DMS114 treated with DMSO at 0.1 percent for 48 hours (cell line): ENCODE results near the gene CATSPERE.

Experiments used
- DNase-seq: peaks from one replicate; lab custom pipeline; 2025; ENCODE audit not compliant: unreplicated experiment; lab: John Stamatoyannopoulos, UW

Gene CATSPERE

DNA sequence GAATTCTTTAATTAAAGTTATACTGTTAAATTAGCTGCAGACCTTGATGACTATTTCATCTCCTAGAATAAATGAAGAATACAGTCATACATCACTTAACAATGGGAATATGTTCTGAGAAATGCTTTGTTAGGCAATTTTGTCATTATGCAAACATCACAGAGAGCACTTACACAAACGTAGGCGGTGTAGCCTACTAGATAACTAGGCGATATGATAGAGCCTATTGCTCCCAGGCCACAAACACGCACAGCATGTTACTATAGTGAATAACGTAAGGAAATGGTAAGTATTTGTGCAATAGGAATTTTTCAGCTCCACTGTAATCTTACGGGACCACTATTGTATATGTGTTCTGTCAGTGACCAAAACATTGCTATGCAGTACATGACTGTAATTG is 154.2 kb downstream of the CATSPERE start:
- no peak for DNase-seq

DNA sequence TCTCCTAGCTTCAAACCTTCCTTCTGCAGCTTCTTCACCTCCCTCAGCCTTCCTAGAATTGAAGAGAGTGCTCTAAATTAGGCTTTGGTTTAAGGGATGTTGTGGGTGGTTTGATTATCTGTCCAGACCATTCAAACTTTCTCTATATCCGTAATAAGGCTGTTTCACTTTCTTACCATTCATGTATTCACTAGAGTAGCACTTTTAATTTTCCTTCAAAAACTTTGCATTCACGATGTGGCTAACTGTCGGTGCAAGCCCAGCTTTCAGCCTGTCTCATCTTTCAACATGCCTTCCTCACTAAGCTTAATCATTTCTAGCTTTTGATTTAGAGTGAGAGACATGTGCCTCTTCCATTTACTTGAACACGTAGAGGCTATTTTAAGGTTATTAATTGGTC is 165.6 kb downstream of the CATSPERE start:
- DNase-seq: no peak

DNA sequence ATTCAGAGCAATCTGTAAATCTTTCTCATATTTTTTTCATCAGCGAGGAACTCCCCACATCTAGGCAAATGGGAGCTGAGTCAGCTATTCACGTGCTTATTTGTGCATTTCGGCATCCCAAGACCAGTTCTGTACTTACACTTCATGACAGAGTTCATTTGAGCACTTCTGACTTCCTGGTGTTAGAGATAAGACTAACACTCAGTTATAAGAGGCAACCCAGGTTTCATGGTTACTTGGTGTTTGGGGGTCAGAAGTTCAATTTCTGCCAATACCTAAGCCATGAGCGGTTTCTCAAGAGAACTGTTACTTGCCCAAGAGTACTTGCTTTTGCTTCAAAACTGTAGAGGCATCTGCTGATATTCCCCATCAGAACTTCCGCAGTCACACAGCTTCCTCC is 167.7 kb downstream of the CATSPERE start:
- DNase-seq: no peak

DNA sequence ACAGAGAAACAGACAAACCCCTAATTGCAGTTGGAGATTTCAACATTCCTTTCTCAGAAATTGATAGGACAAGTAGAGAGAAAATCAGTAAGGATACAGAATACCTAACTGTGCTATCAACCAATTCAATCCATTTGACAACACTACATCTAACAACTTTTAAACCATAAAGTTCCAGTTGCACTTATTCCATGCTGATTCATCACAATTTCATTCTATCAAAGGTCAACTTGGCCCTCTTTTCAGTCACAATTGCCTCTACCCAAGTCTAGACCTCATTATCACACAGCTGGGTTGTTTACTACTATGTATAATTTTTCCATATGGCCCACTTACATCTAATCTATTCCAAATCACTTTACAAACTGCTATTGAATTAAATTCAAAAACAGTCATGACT is 172.1 kb downstream of the CATSPERE start:
- DNase-seq: no peak

DNA sequence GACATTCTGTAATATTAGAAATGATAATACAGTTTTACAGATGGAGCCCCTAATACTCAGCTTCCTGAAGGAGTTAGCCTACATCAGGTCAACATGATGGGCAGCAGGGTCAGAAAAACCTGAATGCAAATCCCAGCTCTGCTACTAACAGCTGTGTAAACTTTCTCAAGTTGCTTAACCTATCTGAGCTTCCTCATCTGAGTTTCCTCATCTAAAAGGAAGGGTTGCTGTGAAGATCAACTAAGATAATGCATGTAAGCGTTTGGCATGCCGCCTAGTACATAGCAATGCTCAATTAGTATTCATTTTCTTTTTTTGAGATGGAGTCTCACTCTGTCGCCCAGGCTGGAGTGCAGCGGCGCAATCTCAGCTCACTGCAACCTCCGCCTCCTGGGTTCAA is 173.5 kb downstream of the CATSPERE start:
- DNase-seq: no peak

DNA sequence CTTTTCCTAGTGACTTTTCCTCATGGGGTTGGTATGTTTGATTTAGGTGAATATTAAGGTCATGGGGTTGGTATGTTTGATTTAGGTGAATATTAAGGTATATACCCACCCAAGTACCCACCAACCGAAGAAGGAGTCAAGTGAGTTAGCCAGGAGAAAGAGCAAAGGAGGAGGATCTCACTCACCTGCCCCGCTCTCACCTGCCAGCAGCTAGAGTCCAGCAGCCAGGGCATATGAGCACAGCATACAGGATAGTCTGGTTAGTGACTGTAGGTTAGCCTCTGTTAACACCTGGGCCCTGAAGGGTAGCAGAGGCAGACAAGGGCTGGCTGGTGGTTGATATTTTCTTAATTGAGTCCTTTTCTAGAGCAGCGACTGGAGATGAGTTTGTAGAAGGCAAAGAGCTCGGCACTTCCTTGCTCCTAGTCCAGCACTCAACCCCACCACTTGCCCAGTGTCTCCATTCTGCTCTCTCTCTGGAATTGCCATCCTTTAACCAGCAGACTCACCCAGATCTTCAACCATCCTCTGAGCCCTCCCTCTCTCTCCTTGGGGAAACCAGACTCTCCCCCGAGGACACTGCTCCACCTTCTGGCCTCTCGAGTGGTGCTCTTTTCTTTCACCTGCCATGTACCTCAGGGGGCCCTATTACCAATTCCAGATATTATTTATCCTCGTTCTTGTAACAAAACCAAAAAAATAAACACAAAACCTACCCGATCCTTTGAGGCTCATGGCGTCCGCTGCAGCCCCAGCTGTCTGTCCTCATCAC is 175.6 kb downstream of the CATSPERE start:
- no peak for DNase-seq

DNA sequence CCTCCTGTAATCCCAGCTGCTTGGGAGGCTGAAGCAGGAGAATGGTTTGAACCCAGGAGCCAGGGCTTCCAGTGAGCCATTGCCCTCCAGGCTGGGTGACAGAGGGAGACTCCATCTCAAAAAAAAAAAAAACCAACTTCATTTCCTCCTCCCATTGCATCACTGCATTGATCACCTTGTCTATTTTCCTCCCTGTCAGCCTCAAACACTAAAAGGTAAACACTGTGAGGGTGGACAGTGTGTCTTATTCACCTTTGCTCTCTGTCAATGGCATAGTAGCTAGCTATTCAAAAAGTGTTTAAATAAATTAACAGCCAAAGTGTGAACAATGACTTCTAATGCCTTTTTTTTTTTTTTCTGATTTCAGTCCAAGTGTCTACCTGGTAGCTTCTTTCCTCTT is 178.5 kb downstream of the CATSPERE start:
- no peak for DNase-seq

DNA sequence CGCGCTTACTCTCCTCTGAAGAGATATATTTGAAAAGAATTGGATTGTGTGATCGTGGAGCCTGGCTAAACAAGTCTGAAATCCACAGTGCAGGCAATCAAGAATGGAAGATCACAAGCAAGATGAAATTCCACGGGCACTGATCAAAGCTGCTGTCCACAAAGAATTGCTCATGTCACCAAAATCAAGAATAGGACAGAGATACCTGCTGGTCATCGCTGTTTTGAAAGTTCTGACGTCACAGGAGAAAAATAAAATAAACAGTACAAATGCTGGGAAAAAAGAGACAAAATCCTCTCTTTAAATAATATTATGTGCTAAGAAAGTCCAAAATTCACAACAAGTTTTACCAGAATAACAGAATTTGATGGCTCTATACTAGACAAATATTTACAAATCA is 179.8 kb downstream of the CATSPERE start:
- DNase-seq: no peak

DNA sequence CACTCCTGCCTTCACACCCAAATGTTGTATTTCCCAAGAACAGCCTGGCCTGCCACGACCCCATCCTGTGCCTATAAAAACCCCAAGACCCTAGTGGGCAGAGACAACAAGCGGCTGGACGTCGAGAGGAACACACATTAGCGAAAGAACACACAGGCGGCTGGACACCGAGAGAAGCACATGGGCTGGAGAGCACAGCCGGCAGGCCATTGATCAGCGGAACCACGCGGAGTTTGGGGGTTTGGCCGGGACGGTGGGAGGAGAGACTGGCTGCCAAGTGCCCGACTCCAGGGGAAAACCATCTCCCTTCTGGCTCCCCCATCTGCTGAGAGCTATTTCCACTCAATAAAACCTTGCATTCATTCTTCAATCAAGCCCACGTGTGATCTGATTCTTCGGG is 181.5 kb downstream of the CATSPERE start:
- DNase-seq: no peak

DNA sequence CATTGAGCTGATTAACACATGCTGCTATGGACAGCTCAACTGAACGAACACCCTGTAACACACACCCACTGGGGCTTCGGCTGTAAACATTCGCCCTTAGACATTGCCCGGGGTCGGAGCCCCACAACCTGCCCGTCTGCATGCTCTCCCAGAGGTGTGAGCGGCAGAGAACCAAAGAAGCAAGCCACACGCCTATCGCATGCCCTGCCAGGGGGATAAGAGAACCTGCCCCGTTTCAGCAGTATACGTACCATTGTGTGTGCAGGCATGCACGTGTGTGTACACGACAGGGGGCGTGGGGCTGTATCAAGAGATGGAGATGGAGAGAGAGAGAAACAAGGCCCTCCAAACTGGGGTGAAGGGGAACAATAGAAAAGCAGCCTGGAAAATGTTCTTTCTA is 181.9 kb downstream of the CATSPERE start:
- DNase-seq: no peak

DNA sequence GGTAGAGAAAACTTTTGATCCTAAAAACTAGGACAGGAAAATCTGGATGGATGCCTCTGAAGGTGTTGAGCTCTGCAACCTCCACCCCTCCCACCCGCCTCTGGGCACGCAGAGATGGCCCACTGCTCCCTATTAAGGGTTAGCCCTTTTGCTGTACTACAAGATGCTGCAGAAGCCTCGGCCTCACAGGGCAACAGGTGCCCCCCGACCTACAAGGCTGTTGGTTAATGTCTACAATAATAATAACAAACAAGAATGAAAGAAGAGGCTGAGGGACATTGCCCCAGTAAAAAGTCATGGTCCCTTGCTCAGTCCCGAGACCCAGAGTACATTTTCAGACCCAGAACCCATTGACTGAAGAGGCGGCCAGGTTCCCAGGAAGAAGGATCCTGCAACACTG is 184.3 kb downstream of the CATSPERE start:
- no peak for DNase-seq

DNA sequence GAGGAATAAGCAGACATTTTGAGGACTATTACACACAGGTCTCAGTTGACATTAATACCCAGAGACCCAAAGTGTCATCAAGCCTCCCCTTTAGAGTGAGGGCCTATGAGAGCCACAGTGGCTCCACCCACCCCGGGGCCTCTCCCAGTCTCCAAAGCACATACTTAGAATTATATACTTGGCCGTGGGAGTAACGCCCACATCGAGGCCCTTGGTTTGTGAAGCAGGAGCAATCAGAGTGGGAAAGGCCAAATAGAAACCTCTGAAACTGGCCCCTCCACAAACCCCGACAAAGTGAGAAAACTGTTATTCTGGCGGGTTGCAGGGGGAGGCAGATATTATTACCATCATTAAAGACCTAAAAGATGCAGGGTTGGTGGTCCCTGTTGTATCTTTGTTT is 184.8 kb downstream of the CATSPERE start:
- no peak for DNase-seq

DNA sequence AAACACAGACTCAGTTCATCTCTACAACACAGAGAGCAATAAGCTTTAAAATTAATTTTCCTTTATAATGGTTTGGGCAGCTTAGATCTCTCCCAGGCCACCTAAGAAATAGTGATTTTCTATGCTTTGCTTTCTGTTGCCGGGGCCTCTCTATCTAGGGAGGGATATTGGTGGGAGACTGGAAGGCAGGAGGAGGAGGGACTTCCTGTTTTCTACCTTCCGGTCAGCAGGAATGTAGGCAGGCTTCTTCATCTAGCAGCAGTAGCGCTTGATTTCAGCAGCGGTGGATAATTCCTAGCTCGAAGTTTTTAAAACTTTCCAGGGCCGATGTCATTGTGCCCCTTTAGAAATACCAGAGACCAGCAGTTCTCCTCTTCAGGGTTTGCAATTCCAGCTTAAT is 186.7 kb downstream of the CATSPERE start:
- DNase-seq: no peak

DNA sequence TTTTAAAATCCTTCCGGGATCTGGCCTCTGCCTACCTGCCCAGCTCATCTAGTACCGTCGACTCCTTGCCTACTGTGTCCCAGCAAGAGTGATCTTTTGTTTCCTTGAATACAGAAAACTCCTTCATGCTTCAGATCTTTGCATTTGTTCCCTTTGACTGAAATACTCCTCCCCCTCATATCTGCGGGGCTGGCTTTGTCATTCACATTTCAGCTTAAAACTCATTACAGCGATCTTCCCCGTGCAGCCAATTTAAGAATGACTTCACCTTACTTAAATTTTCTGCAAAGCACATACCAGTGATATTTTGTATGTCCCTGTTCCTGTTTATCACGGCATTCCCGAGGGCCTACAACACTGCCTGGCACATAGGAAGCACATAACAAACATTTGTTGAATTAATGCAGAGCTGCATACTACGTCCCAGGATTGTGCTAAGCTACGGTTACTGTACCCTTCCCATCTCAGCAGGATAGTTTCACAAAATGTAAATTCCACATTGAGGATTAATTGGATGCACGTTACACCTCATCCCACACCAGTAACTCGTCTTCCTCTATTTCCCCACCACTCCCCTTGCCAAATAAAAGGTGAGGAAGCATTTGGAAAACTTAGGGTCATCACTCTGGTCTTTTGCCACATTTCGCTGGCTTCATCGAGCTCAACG is 191.0 kb downstream of the CATSPERE start:
- no peak for DNase-seq

DNA sequence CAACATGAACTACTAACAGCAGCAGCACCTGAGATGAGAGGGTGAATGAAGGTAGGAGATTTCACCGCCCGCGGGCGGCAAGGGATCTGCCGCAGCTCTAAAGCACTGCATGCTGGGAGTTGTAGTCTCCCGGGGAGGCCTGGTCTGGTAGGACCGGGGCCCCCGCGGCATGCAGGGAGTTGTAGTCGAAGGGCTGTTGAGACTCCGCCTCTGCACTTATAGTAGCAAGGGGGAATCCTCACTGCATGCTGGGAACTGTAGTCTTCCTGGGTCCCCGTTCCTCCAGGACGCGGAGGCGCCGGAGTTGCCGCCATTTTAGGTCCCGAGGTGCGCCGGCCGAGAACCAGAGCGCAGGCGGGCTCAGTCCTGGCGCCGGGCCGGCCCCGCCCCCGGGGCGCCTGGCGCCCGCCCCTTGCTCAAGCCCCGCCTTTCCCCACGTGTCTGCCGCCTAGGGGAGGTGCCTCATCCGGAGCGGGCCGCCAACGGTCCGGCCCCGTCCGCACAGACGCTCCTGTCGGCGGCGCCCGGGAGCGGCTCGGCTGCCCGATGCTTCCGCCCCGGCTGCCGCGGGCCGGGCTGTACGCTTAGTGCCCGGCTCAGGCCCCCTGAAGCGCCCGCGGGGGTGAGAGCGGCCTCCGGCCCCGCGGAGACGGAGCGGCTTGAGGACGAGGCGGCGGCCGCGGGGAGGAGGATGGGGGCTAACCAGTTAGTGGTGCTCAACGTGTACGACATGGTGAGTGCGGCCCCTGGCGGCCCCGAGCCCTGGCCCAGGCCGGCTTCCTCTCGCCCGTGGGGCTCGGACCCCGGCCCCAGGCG is 191.8 kb downstream of the CATSPERE start, which contains the start of gene DESI2:
TSS of gene DESI2 (plus strand) at position 504 of the 816 bp plus-strand sequence. CDS start at position 692, 188 bp downstream.
- peak; percentile 97 for DNase-seq

DNA sequence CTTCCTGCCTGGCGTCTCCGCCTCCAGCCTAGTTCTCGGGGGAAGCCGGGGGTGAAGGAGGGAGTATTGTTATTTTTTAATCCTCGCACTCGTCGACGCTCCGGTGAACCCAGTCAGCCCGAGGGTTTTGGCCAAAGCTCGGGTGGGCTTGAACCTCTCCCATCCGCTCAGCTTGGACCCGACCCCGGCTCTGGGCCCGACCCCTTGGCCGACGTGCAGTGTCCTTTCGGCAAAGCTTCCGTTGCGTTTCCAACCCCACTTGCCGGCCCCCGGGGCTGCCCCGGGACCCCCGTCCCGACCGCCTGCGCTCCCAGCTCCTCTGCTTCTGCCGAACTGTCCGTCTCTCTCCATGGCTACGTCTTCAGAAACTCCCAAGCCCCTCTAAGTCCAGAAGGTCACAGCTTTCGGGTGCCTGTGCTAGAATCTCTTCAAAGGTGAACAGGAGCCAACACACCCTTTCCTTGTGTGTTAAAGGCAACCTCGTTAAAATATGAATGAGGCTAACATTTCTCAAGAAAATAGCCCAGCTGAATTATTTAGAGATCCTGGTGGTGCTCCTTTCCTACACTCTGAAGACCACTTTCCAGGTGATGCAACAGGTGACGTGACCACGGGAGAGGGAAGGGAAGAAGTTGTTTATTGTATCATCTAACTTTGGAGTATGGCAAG is 192.5 kb downstream of the CATSPERE start:
- DNase-seq: no peak

DNA sequence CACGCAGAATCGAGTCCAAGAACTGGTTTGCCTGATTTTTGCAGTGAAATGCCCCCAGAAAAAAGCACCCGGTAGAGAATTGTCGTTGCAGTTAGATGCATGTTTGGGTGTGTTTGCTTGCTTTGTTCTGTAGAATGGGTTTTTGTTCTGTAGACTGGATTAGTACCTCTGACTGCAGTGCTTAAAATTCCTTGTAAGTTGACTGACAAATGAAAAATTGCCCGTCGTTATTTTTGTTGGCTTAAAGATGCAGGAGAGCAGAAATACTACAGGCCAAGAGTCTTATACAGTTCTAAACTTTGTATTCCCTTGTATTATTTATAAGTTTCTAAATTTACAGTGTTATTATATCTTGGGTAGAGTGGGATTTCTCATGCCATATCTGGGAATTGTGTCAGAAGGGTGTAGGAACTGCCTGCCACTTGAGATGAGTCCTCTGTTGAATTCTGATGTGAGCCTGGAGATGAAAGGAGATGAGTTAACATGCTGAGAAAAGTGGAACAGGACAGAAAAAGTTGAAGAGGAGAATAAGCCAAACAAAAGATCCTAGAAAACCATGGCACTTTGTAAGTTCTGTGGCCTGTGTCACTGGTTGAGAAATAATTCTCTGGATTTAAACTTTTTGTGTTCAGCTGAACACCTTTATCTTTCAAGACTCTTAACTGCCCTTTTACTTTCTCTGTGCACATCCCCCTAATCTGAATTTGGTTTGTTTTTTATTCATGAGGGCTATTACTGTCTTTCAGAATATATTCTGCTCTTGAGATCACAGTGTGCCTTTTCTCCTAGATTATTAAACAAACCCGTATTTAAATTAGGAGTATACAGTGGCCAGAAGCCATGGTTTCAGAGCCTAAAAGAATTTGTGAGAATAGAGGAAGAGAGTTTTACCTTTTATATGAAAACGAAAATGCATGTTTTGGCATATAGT is 193.3 kb downstream of the CATSPERE start:
- DNase-seq: no peak

DNA sequence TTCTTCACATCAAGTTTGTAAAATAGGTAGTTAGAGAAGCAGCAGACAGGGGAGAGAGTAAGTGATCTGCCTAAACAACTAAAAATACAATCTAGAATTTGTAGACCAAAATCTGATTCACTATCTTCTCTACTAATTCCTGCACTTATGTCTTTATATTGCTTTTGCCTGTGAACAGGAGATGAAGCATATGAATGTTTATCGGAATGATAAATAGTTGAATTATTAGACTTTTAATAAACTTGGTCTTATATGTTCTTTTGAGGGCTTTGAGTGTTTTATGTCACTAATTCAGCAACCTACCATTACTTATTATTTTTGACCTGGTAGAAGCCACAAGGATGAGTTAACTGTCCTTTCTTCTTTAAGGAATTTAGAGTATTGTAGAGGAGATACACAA is 194.1 kb downstream of the CATSPERE start:
- no peak for DNase-seq

DNA sequence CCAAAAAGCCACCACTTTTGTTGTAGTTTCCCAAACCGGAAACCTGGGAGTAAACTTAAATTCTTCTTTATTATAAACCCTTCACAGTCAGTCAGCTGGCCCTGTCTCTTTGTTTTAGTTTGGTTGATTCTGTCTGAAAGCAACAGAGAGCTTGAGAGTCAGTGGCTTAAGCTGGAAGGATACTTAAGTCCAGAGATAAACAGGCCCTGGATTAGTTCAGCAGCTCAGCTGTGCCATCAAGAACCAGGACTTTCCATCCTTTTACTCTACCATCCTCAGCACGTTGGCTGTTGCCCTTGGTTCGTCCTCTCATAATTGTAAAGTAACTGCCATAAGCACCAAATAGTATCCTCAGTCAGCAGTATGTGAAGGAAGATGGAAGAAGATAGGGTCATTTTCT is 196.3 kb downstream of the CATSPERE start:
- no peak for DNase-seq

DNA sequence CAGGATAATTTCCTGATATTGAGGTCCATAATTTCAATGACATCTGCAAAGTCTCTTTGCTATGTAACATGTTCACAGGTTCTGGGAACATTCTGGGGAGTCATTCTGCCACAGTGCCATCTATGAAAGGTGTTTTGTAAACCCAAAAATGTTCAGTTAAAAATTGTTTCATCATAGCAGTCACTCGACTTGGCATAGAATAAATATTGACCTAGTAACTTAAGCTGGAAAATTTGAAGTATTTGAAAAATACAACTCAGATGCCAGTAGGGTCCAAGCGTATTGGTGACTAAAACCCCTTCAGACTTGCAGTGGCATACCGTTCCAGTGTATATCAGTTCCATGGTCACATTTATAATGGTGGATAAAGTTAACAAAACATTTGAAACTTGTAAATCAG is 198.6 kb downstream of the CATSPERE start:
- DNase-seq: no peak
